ENCODE results near the gene PACS1.

DNA sequence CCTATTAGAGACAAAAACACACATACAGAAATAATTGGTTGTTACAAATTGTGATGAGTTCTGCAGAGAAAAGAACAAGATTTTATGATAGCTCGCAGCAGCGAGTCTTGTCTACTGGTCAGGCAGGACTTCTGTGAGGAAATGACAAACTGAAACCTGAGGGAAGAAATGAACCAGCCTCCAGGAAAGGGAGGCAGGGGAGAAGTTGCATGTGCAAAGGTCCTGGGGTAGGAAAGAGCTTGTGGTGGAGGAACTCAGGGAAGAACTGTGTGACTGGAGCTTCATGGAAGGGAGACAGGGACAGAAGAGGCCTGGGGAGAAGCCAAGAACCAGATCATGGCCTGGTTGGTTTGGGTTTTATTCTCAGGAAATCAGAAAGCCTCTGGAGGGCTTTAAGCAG, 189.2 kb downstream of the PACS1 start:
- TF ChIP-seq, protein P1, sequence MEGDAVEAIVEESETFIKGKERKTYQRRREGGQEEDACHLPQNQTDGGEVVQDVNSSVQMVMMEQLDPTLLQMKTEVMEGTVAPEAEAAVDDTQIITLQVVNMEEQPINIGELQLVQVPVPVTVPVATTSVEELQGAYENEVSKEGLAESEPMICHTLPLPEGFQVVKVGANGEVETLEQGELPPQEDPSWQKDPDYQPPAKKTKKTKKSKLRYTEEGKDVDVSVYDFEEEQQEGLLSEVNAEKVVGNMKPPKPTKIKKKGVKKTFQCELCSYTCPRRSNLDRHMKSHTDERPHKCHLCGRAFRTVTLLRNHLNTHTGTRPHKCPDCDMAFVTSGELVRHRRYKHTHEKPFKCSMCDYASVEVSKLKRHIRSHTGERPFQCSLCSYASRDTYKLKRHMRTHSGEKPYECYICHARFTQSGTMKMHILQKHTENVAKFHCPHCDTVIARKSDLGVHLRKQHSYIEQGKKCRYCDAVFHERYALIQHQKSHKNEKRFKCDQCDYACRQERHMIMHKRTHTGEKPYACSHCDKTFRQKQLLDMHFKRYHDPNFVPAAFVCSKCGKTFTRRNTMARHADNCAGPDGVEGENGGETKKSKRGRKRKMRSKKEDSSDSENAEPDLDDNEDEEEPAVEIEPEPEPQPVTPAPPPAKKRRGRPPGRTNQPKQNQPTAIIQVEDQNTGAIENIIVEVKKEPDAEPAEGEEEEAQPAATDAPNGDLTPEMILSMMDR (IDR thresholded peaks at IDR 0.05), result no peak
- TF ChIP-seq POLR2A (IDR thresholded peaks at IDR 0.05), result no peak

Measured in right lobe of liver (tissue), 4 donors.